HepG2 (cell line): Measurements from ENCODE around the gene CACNA2D3. TPM values are rescaled to one million over a fixed set of nuclear protein-coding genes. Genes with fewer than 3 reads are reported as not detected.

Experiments used
- AKAP8 ChIP-seq: sonication (generic); formaldehyde crosslinking; IDR thresholded peaks from 2 replicates; pipeline ENCODE4 v1.5.1; 2020; ENCODE audit warnings: mild to moderate bottlenecking, missing genetic modification reagents
- CBX1 ChIP-seq: IDR thresholded peaks from one replicate; pipeline ENCODE4 v1.6.1; 2016; ENCODE audit warnings: antibody characterized with exemption, low read depth
- FOSL2 ChIP-seq: sonication (generic); formaldehyde crosslinking; IDR thresholded peaks from 2 replicates; pipeline ENCODE4 v1.4.0; 2020; ENCODE audit warnings: missing genetic modification reagents
- GABPB1 ChIP-seq: IDR thresholded peaks from 2 replicates; pipeline ENCODE4 v1.6.1; 2016; ENCODE audit warnings: mild to moderate bottlenecking, missing genetic modification reagents, moderate library complexity, missing compliant biosample characterization
- HNRNPLL ChIP-seq: fragments of 200-400 bp; formaldehyde crosslinking; IDR thresholded peaks from 2 replicates; pipeline ENCODE4 v1.6.1; 2017; ENCODE audit warnings: mild to moderate bottlenecking, low read depth, low read length; ENCODE audit not compliant: poor library complexity, severe bottlenecking
- IRF2 ChIP-seq: IDR thresholded peaks from 2 replicates; pipeline ENCODE4 v1.6.1; 2018; ENCODE audit warnings: missing genetic modification reagents, missing compliant biosample characterization
- MED1 ChIP-seq: sonication (generic); formaldehyde crosslinking; IDR thresholded peaks from 2 replicates; pipeline ENCODE4 v1.4.0; 2020; ENCODE audit warnings: missing genetic modification reagents
- MNT ChIP-seq: fragments of 450-650 bp; IDR thresholded peaks from 2 replicates; pipeline ENCODE4 v1.6.1; 2016
- MTA1 ChIP-seq: sonication (generic); formaldehyde crosslinking; IDR thresholded peaks from 2 replicates; pipeline ENCODE4 v1.4.0; 2020; ENCODE audit warnings: missing genetic modification reagents, mild to moderate bottlenecking, borderline replicate concordance
- MYC ChIP-seq: sonication (generic); formaldehyde crosslinking; IDR thresholded peaks from 2 replicates; pipeline ENCODE4 v1.9.0; 2021; ENCODE audit warnings: missing genetic modification reagents, borderline replicate concordance
- NR2C2 ChIP-seq: sonication (generic); formaldehyde crosslinking; IDR thresholded peaks from 2 replicates; pipeline ENCODE4 v1.4.0; 2020; ENCODE audit warnings: missing genetic modification reagents, mild to moderate bottlenecking, moderate library complexity, borderline replicate concordance
- PHB2 ChIP-seq: fragments of 450-650 bp; IDR thresholded peaks from 2 replicates; pipeline ENCODE4 v1.6.1; 2018; ENCODE audit not compliant: partially characterized antibody
- PRDM10 ChIP-seq: sonication (generic); formaldehyde crosslinking; IDR thresholded peaks from 2 replicates; pipeline ENCODE4 v1.4.0; 2020; ENCODE audit warnings: low read depth, missing genetic modification reagents
- SALL1 ChIP-seq: sonication (generic); formaldehyde crosslinking; IDR thresholded peaks from 2 replicates; pipeline ENCODE4 v1.8.0; 2022; ENCODE audit warnings: mild to moderate bottlenecking, missing genetic modification reagents
- SCMH1 ChIP-seq: sonication (generic); formaldehyde crosslinking; IDR thresholded peaks from 2 replicates; pipeline ENCODE4 v1.9.0; 2021; ENCODE audit warnings: missing genetic modification reagents, mild to moderate bottlenecking, borderline replicate concordance
- SOX5 ChIP-seq: IDR thresholded peaks from 2 replicates; pipeline ENCODE4 v1.6.1; 2016; ENCODE audit warnings: borderline replicate concordance
- TCF7 ChIP-seq: sonication (generic); IDR thresholded peaks from 2 replicates; pipeline ENCODE4 v1.6.1; 2016; ENCODE audit warnings: antibody characterized with exemption, low read depth
- XRCC5 ChIP-seq: fragments of 200-400 bp; formaldehyde crosslinking; optimal IDR thresholded peaks from 2 replicates; pipeline ENCODE3; 2017; ENCODE audit warnings: mild to moderate bottlenecking, low read length
- ZMAT5 ChIP-seq: sonication (generic); formaldehyde crosslinking; IDR thresholded peaks from 2 replicates; pipeline ENCODE4 v1.5.0; 2020; ENCODE audit warnings: mild to moderate bottlenecking, low read depth, missing genetic modification reagents, borderline replicate concordance
- ZNF362 ChIP-seq: sonication (generic); formaldehyde crosslinking; IDR thresholded peaks from 2 replicates; pipeline ENCODE4 v1.4.0; 2020; ENCODE audit warnings: missing genetic modification reagents, mild to moderate bottlenecking, borderline replicate concordance
- ZNF503 ChIP-seq: sonication (generic); formaldehyde crosslinking; IDR thresholded peaks from 2 replicates; pipeline ENCODE4 v1.4.0; 2020; ENCODE audit warnings: missing genetic modification reagents
- ZSCAN31 ChIP-seq: sonication (generic); formaldehyde crosslinking; IDR thresholded peaks from 2 replicates; pipeline ENCODE4 v1.5.0; 2020; ENCODE audit warnings: low read depth, mild to moderate bottlenecking, missing genetic modification reagents
- polyA plus RNA-seq, 8 experiments: library from polyadenylated mRNA; depleted of rRNA in 3 of 8; stranded (reverse) in 7 of 8; unstranded in 1 of 8; fragments of >200 nt; fragmentation: Illumina TruSeq in 4 of 8; extraction: Trizol in 4 of 8; gene quantifications; 2 replicates each; pipeline versions ENCODE4 v1.2.1 to v1.2.3, GENCODE V29; 2011 to 2016; ENCODE audit warnings: low read depth in 4 of 8, missing spikeins in 1 of 8, mixed read lengths in 1 of 8; ENCODE audit not compliant: insufficient read depth in 1 of 8
- total RNA-seq, 5 experiments: library from RNA; depleted of rRNA; stranded (reverse); fragments of >200 nt; fragmentation: Illumina TruSeq; extraction: Trizol; gene quantifications; 2 replicates each; pipeline ENCODE4 v1.2.3, GENCODE V29; 2016; ENCODE audit warnings: low read depth in 1 of 5

CACNA2D3 gene
- total and polyA plus RNA-seq, 2 of the 13 experiments (the other 11 are each of a cell fraction or from before 2014, with no cell fraction given): not detected

- no peak for TF ChIP-seq PRDM10
- TF ChIP-seq MTA1 (CRISPR knock-in tag): no peak
- no peak for TF ChIP-seq PHB2
- no peak for TF ChIP-seq XRCC5
- no peak; the same call in 1 of the 2 replicates for TF ChIP-seq SALL1
- no peak for TF ChIP-seq SCMH1 (CRISPR knock-in tag)
- no peak for TF ChIP-seq AKAP8 (CRISPR knock-in tag)
- TF ChIP-seq ZSCAN31 (CRISPR knock-in tag): 0 out of 2 replicates have a peak, but pooled peaks have one; percentile 33
- TF ChIP-seq MYC (CRISPR knock-in tag): no peak
- 0 out of 2 replicates have a peak, but pooled peaks have one; percentile 15 for TF ChIP-seq SOX5 (CRISPR knock-in tag)
- no peak for TF ChIP-seq CBX1
- no peak for TF ChIP-seq MNT
- no peak for TF ChIP-seq GABPB1 (CRISPR knock-in tag)
- TF ChIP-seq MED1 (CRISPR knock-in tag): no peak
- TF ChIP-seq ZNF362: no peak
- no peak for TF ChIP-seq TCF7
- TF ChIP-seq IRF2: 0 out of 2 replicates have a peak, but pooled peaks have one; percentile 26
- TF ChIP-seq ZNF503 (CRISPR knock-in tag): no peak
- no peak for TF ChIP-seq NR2C2 (CRISPR knock-in tag)
- TF ChIP-seq FOSL2: peak; percentile 48
- TF ChIP-seq ZMAT5 (CRISPR knock-in tag): no peak
- no peak for TF ChIP-seq HNRNPLL
Measured at GRCh38 chr3:54188176-54188791, 65.9 kb downstream of the CACNA2D3 start (continued).
